ENCODE measurements around the gene CTSZ. TPM values are rescaled to one million over a fixed set of nuclear protein-coding genes. Genes with fewer than 3 reads are reported as not detected.

Gene CTSZ
- total RNA-seq, 2 donors from 2014 or later: 274 to 303 TPM

DNA sequence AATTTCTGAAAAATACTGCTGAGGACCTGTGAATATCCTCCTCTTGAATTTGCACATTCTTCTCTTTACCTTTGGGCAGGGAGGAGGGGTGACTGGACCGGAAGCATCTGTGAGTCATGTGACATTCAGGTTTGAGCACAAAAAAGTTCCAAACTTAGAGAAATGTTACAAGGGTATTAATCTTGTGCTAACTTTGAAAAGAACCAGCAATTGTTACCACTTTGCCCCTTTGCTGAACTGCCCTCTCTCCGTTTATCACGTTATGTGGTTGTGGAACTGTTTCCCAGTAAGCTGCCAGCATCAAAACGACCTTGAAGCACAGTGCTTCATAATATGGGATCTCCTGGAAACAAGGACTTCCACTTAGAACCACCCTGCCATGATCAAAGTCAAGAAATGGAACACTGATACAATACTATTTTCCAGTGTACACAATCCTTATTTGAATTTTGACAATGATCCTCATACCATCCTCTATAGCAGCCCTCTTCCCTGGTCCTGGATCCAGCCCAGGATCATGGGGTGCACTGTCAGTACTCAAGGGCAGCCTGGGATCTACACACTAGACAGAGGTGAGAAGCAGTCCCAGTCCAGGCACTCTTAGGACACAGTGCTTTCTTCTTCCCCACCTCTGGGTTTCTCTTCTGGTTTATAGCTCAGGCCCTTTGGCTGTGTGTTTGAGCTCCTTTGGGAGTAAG, 9.9 kb upstream of the CTSZ start:
- TF ChIP-seq, protein P1, sequence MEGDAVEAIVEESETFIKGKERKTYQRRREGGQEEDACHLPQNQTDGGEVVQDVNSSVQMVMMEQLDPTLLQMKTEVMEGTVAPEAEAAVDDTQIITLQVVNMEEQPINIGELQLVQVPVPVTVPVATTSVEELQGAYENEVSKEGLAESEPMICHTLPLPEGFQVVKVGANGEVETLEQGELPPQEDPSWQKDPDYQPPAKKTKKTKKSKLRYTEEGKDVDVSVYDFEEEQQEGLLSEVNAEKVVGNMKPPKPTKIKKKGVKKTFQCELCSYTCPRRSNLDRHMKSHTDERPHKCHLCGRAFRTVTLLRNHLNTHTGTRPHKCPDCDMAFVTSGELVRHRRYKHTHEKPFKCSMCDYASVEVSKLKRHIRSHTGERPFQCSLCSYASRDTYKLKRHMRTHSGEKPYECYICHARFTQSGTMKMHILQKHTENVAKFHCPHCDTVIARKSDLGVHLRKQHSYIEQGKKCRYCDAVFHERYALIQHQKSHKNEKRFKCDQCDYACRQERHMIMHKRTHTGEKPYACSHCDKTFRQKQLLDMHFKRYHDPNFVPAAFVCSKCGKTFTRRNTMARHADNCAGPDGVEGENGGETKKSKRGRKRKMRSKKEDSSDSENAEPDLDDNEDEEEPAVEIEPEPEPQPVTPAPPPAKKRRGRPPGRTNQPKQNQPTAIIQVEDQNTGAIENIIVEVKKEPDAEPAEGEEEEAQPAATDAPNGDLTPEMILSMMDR (IDR thresholded peaks at IDR 0.05): no peak
- Histone ChIP-seq H3K9ac (ENCODE audit: low read depth in 2 of 2, low read length in 2 of 2) (no peak overlapping the region), H3K36me3 (no peaks in the 10 kb centered on the region), H3K27me3 (no peaks in the 10 kb centered on the region), H3K27ac (no peak overlapping the region), H3K4me1 (no peaks in the 10 kb centered on the region), H3K4me3 (no peak overlapping the region), H3K9me3 (no peaks in the 10 kb centered on the region)
- intact Hi-C loops (cut with DNase I): no loop called here
- DNase-seq: no peak

DNA sequence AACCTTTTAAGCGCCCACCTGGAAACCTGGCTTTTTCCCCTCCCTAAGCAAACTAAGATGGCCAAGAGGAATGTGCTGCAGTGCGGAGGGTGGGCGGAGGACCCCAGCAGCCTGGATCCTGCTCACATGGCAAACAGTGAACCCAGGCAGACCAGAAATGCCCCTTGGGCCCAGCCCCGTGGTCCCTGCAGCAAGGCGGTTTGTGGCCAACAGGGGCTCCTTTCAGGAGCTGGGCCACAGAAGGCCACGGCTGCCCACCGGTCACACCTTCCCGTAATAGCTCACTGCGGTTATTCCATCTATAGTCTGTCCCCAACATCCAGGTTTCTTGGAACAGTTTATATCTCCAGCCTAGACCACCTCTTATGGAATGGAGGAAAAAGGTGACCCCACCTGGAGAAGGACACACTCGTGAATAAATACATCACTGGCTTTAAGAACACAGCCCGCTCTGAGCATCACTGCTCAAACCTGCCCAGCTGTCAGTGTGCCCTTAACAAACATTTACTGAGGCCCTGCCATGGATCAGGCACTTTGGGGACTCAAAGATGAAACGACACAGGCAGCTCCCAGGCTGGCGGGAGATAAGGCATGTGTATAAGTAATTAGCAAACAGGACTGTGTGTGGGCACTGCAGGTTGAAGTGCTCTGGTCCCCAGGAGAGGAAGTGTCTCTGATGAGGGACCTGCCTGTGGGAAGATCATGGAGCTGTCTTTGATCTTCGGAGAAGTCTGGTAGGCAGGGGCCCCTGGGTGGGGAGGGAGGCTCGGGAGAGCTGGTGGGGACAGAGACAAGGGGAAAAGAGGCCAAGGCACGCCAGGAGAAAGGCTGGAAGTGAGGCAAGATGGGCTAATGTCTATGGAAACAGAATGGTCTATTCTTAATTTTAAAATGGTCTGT, 9.0 kb upstream of the CTSZ start:
- Histone ChIP-seq H3K36me3 (no peaks in the 10 kb centered on the region), H3K27ac (no peak overlapping the region), H3K4me3 (no peak overlapping the region), H3K27me3 (no peaks in the 10 kb centered on the region), H3K4me1 (no peaks in the 10 kb centered on the region), H3K9me3 (no peaks in the 10 kb centered on the region), H3K9ac (ENCODE audit: low read depth in 2 of 2, low read length in 2 of 2) (no peak overlapping the region)
- TF ChIP-seq, protein P1 (IDR thresholded peaks at IDR 0.05): no peak
- DNase-seq: no peak
- intact Hi-C loops (cut with DNase I): no loop called here

DNA sequence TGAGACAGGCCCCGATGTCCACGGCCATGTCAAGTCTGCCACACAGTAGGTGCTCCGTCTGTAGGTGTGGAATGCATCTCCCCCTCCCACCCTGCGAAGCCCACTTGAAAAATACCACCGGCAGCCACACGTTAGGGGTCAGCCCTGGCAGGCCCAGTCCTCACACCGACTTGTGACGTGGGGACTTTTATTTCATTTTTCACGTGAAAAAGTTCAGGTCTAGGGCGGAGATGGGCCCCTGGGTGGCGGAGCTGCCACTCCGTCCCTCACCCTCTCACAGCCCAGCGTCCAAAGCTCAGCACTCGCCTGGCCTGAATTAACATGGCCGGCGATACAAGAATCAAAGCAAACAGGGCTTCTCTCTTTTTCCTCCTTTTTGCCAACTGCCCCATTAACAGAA, 8.4 kb upstream of the CTSZ start:
- Histone ChIP-seq H3K27me3 (no peaks in the 10 kb centered on the region), H3K4me3 (no peak overlapping the region), H3K9me3 (no peaks in the 10 kb centered on the region), H3K27ac (no peak overlapping the region), H3K9ac (ENCODE audit: low read depth in 2 of 2, low read length in 2 of 2) (no peak overlapping the region), H3K4me1 (no peaks in the 10 kb centered on the region), H3K36me3 (no peaks in the 10 kb centered on the region)
- TF ChIP-seq, protein P1 (IDR thresholded peaks at IDR 0.05): no peak
- intact Hi-C loops (cut with DNase I): no loop called here
- DNase-seq: no peak

DNA sequence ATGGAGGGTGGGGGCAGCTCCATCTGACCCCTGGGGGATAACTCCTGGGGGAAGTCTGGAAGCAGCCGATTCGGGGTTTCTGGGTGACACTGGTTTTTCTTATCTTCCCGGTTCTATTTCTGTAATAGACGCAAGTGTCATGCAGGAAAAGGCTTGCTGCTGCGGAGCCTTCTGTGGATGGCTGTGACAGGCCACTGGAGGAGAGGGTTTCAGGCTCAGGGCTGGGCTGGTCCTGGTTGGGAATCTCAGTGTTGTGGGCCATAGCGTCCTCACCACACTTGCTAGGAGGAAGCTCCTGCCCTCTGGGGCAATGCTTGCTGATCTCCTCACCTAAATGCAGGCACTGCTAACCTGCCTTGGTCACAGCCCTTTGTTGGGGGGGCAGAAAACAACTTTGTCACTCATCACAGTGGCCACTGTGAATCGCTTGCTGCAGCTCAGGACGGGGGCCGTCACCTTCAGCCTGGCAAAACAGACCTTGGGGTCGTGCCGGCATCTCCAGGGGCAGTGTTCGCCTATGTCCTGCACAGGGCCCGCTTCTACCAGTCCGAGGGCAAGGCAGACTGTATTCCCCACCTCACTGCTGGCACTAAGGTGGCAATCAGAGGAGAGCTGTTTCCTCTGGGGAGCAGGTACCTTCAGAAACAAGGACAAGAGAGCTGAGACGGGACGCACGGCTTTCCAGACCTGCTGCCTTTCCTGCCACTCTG, 7.8 kb upstream of the CTSZ start:
- H3K4me3 ChIP-seq: no peak overlapping the region
- H3K4me1 ChIP-seq: no peaks in the 10 kb centered on the region
- intact Hi-C loops (cut with DNase I): no loop called here
- TF ChIP-seq, protein P1 (IDR thresholded peaks at IDR 0.05): no peak
- no peaks in the 10 kb centered on the region for H3K9me3 ChIP-seq
- no peak overlapping the region for H3K9ac ChIP-seq (ENCODE audit: low read depth in 2 of 2, low read length in 2 of 2)
- no peaks in the 10 kb centered on the region for H3K27me3 ChIP-seq
- no peak for DNase-seq
- H3K27ac ChIP-seq: no peak overlapping the region
- no peaks in the 10 kb centered on the region for H3K36me3 ChIP-seq

DNA sequence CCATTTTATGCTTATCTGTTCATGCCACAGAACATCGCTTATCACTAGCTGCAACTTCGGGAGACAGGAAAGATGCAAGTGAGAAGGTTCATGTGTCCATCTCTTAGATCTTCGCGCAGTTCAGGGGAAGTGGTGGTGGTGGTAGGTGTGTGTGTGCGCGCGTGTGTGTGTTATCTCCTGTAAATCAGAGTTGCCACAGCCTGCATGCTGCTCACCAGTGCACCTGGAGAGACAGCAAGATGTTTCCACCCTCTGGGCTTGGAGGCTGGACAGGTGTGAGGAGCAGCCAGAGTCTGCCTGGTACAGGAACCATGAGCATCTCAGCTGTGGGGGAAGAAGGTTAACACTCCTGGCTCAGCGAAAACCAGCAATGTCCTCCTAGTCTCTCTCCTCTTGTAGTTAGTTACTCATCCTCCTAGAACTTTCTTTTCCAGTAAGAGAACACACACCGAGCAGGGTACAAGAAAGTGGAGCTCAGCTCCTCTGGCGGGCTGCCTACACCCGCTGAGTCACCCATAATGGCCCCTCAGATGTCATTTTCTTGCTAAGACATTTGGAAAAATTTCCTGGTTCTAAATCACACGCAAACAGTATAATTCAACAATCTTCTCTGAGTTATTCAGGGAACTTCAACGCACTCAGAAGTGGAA, 7.0 kb upstream of the CTSZ start:
- Histone ChIP-seq H3K36me3 (no peaks in the 10 kb centered on the region), H3K27ac (no peak overlapping the region), H3K27me3 (no peaks in the 10 kb centered on the region), H3K9me3 (no peaks in the 10 kb centered on the region), H3K4me3 (no peak overlapping the region), H3K4me1 (no peaks in the 10 kb centered on the region), H3K9ac (ENCODE audit: low read depth in 2 of 2, low read length in 2 of 2) (no peak overlapping the region)
- DNase-seq: no peak
- intact Hi-C loops (cut with DNase I): no loop called here
- TF ChIP-seq, protein P1 (IDR thresholded peaks at IDR 0.05): no peak
